IPS-20b (cell line): ENCODE measurements around the gene RNF167.
"Not testable (repeated sequence)": the region's sequence is repeated elsewhere in the genome, so short reads cannot be mapped to it uniquely, and the experiment has no call there.

ENCODE experiments used
- H3K27ac ChIP-seq: one replicate; pipeline ENCODE4 v1.5.1; 2013; ENCODE audit warnings: low read length
- H3K27me3 ChIP-seq: 2 replicates; pipeline ENCODE4 v1.6.1; 2013; ENCODE audit warnings: mild to moderate bottlenecking, low read length, inconsistent platforms; ENCODE audit not compliant: insufficient read depth
- H3K36me3 ChIP-seq: 2 replicates; pipeline ENCODE4 v1.6.1; 2013; ENCODE audit warnings: low read depth, mild to moderate bottlenecking, inconsistent platforms, low read length, moderate library complexity; ENCODE audit not compliant: insufficient read depth
- H3K4me1 ChIP-seq: 2 replicates; pipeline ENCODE4 v1.6.1; 2013; ENCODE audit warnings: mild to moderate bottlenecking, control low read depth, inconsistent platforms, low read length, moderate library complexity; ENCODE audit not compliant: insufficient read depth
- H3K4me3 ChIP-seq: 2 replicates; pipeline ENCODE4 v1.5.1; 2013; ENCODE audit warnings: mild to moderate bottlenecking, low read length, inconsistent platforms
- H3K9ac ChIP-seq: 2 replicates; pipeline ENCODE4 v1.6.1; 2013; ENCODE audit warnings: low read depth, mild to moderate bottlenecking, inconsistent platforms, low read length, moderate library complexity
- H3K9me3 ChIP-seq: 2 replicates; pipeline ENCODE4 v1.6.1; 2013; ENCODE audit warnings: mild to moderate bottlenecking, low read depth, low read length, inconsistent platforms; ENCODE audit not compliant: insufficient read depth

Gene RNF167

GRCh38 chr17:4908301-4908700 lies 31.8 kb upstream of the RNF167 start:
- no peak overlapping the region for H3K27ac ChIP-seq
- no peak overlapping the region for H3K4me3 ChIP-seq
- no peaks in the 10 kb centered on the region for H3K27me3 ChIP-seq
- no peaks in the 10 kb centered on the region for H3K36me3 ChIP-seq
- H3K9me3 ChIP-seq: no peaks in the 10 kb centered on the region
- H3K9ac ChIP-seq: no peak overlapping the region
- peaks cover 6% of the 10 kb centered on the region; the same call in 1 of the 2 replicates for H3K4me1 ChIP-seq

GRCh38 chr17:4908711-4909496 lies 31.2 kb upstream of the RNF167 start:
- H3K36me3 ChIP-seq: no peaks in the 10 kb centered on the region
- no peaks in the 10 kb centered on the region for H3K27me3 ChIP-seq
- peaks cover 6% of the 10 kb centered on the region; the same call in 1 of the 2 replicates for H3K4me1 ChIP-seq
- H3K9ac ChIP-seq: no peak overlapping the region
- no peaks in the 10 kb centered on the region for H3K9me3 ChIP-seq
- H3K27ac ChIP-seq: no peak overlapping the region
- H3K4me3 ChIP-seq: no peak overlapping the region

GRCh38 chr17:4913994-4914393 lies 26.1 kb upstream of the RNF167 start:
- H3K27ac ChIP-seq: no peak overlapping the region
- no peaks in the 10 kb centered on the region for H3K36me3 ChIP-seq
- no peak overlapping the region for H3K4me3 ChIP-seq

GRCh38 chr17:4914551-4914950 lies 25.5 kb upstream of the RNF167 start:
- H3K4me1 ChIP-seq, H3K4me3 ChIP-seq, H3K27me3 ChIP-seq: not testable (repeated sequence)

More at GRCh38 chr17:4913994-4914393, 26.1 kb upstream of the RNF167 start:
- no peaks in the 10 kb centered on the region for H3K9me3 ChIP-seq
- H3K4me1 ChIP-seq: no peaks in the 10 kb centered on the region
- H3K27me3 ChIP-seq: no peaks in the 10 kb centered on the region
- no peak overlapping the region for H3K9ac ChIP-seq

DNA sequence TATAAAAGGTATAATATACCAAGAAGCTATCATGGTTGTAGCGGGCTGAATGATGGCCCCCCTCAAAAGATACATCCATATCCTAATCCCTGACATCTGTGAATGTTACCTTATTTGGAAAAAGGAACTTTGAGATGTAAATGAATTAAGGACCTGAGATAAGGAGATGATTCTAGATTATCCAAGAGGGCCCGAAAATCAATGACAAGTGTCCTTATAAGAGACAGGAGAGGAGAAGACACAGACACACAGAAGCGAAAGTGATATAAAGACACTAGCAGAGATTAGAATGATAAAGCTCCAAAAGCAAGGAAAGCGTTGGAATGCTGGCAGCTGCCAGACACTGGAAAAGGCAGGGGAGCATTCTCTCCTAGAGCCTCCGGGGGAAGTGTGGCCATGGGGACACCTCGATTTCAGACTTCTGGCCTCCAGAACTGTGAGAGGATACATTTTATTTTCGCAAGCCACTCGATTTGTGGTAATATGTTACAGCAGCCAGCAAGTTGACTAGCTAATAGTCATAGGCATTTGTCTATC lies 20.5 kb upstream of the RNF167 start:
- peak overlapping the region; percentile 29; the same call in 1 of the 2 replicates for H3K9ac ChIP-seq
- H3K27me3 ChIP-seq: no peaks in the 10 kb centered on the region
- H3K9me3 ChIP-seq: no peaks in the 10 kb centered on the region
- H3K27ac ChIP-seq: no peak overlapping the region
- no peaks in the 10 kb centered on the region for H3K36me3 ChIP-seq
- no peak overlapping the region for H3K4me3 ChIP-seq
- peaks cover 2% of the 10 kb centered on the region; the same call in 1 of the 2 replicates for H3K4me1 ChIP-seq

More at GRCh38 chr17:4914551-4914950, 25.5 kb upstream of the RNF167 start:
- H3K36me3 ChIP-seq, H3K9me3 ChIP-seq, H3K27ac ChIP-seq, H3K9ac ChIP-seq: not testable (repeated sequence)

DNA sequence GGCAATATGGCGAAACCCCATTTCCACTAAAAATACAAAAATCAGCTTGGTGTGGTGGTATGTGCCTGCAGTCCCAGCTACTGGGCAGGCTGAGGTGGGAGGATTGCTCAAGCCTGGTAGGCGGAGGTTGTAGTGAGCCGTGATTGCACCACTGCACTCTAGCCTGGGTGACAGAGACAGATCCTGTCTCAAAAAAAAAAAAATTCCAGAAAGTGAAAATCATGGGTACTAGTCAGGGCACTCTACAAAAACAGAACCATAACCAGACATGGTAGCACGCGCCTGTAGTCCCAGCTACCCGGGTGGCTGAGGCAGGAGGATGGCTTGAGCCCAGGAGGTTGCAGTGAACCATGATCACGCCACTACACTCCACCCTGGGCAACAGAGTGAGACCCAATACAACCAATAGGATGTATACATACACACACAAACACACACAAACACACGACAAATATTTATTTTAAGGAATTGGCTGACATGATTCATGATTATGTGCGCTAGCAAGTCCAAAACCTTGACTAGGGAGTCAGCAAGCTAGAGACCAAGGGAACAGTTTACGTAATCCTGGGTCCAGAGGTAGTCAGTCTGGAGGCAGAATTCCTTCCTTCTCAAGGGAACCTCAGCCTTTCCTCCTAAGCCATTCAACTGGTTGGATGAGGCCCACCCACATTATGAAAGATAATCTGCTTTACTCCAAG lies 19.6 kb upstream of the RNF167 start:
- no peak overlapping the region for H3K27ac ChIP-seq
- H3K4me3 ChIP-seq: no peak overlapping the region
- H3K9ac ChIP-seq: no peak overlapping the region
- no peaks in the 10 kb centered on the region for H3K9me3 ChIP-seq
- peaks cover 2% of the 10 kb centered on the region; the same call in 1 of the 2 replicates for H3K4me1 ChIP-seq
- H3K36me3 ChIP-seq: no peaks in the 10 kb centered on the region
- no peaks in the 10 kb centered on the region for H3K27me3 ChIP-seq

DNA sequence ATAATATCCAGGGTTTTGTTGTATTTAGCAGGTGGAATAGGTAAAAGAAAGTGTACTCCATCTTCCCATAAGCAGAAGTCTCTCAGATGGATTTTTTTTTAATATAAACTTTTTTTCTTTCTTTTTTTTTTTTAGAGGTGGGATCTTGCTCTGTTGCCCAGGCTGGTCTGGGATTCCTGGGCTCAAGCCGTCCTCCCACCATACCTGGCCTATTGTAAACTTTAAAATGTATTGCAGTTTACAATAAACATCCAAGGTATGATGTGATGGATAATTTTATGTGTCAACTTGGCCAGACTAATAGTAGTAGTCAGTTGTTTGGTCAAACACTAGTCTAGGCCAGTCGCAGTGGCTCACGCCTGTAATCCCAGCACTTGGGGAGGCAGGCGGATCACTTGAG lies 18.7 kb upstream of the RNF167 start:
- Histone ChIP-seq H3K9ac (no peak overlapping the region), H3K27ac (no peak overlapping the region), H3K4me3 (no peak overlapping the region), H3K27me3 (no peaks in the 10 kb centered on the region), H3K36me3 (no peaks in the 10 kb centered on the region), H3K9me3 (no peaks in the 10 kb centered on the region), H3K4me1 (peaks cover 2% of the 10 kb centered on the region; the same call in 1 of the 2 replicates)

DNA sequence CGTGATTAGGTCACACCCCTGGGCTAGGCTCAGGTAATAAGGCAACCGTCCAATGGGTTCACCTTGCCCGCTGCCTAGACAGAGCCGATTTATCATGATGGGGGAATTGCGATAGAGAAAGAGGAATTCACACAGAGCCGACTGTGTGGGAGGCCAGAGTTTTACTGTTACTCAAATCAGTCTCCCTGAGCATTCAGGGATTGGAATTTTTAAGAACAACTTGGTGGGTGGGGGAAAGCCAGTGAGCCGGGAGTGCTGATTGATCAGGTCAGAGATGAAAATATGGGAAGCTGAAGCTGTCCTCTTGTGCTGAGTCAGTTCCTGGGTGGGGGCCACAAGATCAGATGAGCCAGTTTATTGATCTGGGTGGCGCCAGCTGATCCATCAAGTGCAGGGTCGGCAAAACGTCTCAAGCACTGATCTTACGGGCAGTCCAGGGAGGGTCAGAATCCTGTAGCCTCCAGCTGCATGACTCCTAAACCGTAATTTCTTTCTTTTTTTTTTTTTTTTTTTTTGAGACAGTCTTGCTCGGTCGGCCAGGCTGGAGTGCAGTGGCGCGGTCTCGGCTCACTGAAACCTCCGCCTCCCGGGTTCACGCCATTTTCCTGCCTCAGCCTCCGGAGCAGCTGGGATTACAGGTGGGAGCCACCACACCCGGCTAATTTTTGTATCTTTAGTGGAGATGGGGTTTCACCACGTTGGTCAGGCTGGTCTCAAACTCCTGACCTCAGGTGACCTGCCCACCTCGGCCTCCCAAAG lies 13.3 kb upstream of the RNF167 start:
- not testable (repeated sequence) for H3K4me1 ChIP-seq, H3K27me3 ChIP-seq, H3K4me3 ChIP-seq, H3K9me3 ChIP-seq, H3K36me3 ChIP-seq, H3K27ac ChIP-seq, H3K9ac ChIP-seq

DNA sequence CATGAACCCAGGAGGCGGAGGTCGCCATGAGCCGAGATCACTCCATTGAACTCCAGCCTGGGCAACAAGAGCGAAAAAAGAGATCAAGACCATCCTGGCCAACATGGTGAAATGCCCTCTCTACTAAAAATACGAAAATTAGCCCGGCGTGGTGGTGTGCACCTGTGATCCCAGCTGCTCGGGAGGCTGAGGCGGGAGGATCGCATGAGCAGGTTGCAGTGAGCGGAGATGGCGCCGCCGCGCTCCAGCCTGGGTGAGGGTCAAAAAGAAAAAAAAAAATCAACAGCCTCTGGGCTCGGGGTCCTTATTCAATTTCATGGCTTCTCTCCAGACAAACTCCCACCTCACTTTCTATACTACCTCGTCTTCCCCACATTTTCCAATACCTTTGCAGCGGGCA lies 11.2 kb upstream of the RNF167 start:
- H3K4me3 ChIP-seq: no peak overlapping the region
- no peak overlapping the region for H3K9ac ChIP-seq
- no peaks in the 10 kb centered on the region for H3K36me3 ChIP-seq
- no peaks in the 10 kb centered on the region for H3K4me1 ChIP-seq
- H3K27ac ChIP-seq: no peak overlapping the region
- no peaks in the 10 kb centered on the region for H3K9me3 ChIP-seq
- no peaks in the 10 kb centered on the region for H3K27me3 ChIP-seq

DNA sequence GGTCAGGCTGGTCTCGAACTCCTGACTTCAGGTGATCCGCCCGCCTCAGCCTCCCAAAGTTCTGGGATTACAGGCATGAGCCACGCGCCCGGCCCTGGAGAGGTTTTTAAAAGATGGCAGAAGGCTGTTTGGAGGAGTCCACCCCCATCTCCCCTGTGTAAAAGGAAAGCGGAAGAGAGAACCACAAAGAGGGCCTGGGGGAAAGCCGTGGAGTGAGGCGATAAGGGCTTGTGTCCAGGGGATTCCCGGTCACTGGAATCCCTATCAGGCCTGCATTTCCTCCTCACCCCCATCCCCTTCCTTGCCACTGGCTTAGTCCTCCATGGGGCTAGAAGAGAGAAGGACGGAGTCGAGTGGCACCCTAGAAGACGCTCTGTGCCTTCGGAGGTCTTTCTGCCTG lies 8.1 kb upstream of the RNF167 start, which contains the start of gene GP1BA:
Gene GP1BA, plus strand, starts transcription at position 315 of the 400 bp plus-strand sequence. CDS start 328 bp downstream, outside the sequence.
- Histone ChIP-seq H3K4me3 (no peak within 1 kb of the TSS), H3K9me3 (no peaks in the 10 kb centered on the region), H3K9ac (no peak within 1 kb of the TSS)

GRCh38 chr17:4932756-4933155 lies 7.3 kb upstream of the RNF167 start:
- no peak overlapping the region for H3K4me3 ChIP-seq
- no peak overlapping the region for H3K9ac ChIP-seq
- H3K4me1 ChIP-seq: no peaks in the 10 kb centered on the region
- H3K36me3 ChIP-seq: peaks cover 17% of the 10 kb centered on the region
- H3K27ac ChIP-seq: no peak overlapping the region
- no peaks in the 10 kb centered on the region for H3K27me3 ChIP-seq
- no peaks in the 10 kb centered on the region for H3K9me3 ChIP-seq

More for the DNA sequence above, 8.1 kb upstream of the RNF167 start, which contains the start of gene GP1BA:
- H3K27ac ChIP-seq: no peak within 1 kb of the TSS
- no peaks in the 10 kb centered on the region for H3K27me3 ChIP-seq
- no peaks in the 10 kb centered on the region for H3K4me1 ChIP-seq
- peaks cover 9% of the 10 kb centered on the region for H3K36me3 ChIP-seq
